Esophagus (tissue), 2 donors: ENCODE results near the gene MCUB. TPM values are rescaled to one million over a fixed set of nuclear protein-coding genes. Genes with fewer than 3 reads are reported as not detected.
"Not testable (repeated sequence)": the region's sequence is repeated elsewhere in the genome, so short reads cannot be mapped to it uniquely, and the experiment has no call there.

Experiments used
- H3K27ac ChIP-seq, 2 donors: one replicate each; pipeline ENCODE4 v1.5.1; 2013; ENCODE audit warnings: low read depth in 2 of 2, mild to moderate bottlenecking in 2 of 2, inconsistent platforms in 1 of 2, low read length in 1 of 2, moderate library complexity in 1 of 2
- H3K27me3 ChIP-seq, 2 donors: one replicate each; pipeline ENCODE4 v1.6.1; 2013; ENCODE audit warnings: low read length in 2 of 2, control low read depth in 1 of 2, mild to moderate bottlenecking in 1 of 2; ENCODE audit not compliant: insufficient read depth in 2 of 2, control insufficient read depth in 1 of 2
- H3K36me3 ChIP-seq, 2 donors: one replicate each; pipeline ENCODE4 v1.6.1; 2013; ENCODE audit warnings: low read length in 1 of 2; ENCODE audit not compliant: control insufficient read depth in 2 of 2, insufficient read depth in 2 of 2
- H3K4me1 ChIP-seq, 2 donors: one replicate each; pipeline ENCODE4 v1.6.1; 2013; ENCODE audit warnings: low read length in 1 of 2; ENCODE audit not compliant: control insufficient read depth in 2 of 2, insufficient read depth in 2 of 2
- H3K4me3 ChIP-seq, 2 donors: one replicate each; pipeline ENCODE4 v1.5.1; 2013; ENCODE audit warnings: low read length in 2 of 2, mild to moderate bottlenecking in 2 of 2, low read depth in 1 of 2, moderate library complexity in 1 of 2
- H3K9me3 ChIP-seq, 2 donors: one replicate each; pipeline ENCODE4 v1.6.1; 2013; ENCODE audit warnings: mild to moderate bottlenecking in 2 of 2, low read depth in 1 of 2, low read length in 1 of 2, moderate library complexity in 1 of 2; ENCODE audit not compliant: control insufficient read depth in 2 of 2, insufficient read depth in 1 of 2
- WGBS, 2 donors: extraction: QIAGEN DNeasy Blood & Tissue Kit; methylation state at CpG; one replicate each; pipeline ENCODE4 v1.1.7; 2013; 5-methylcytosine and 5-hydroxymethylcytosine counted together
- polyA plus RNA-seq, 2 donors: library from polyadenylated mRNA; stranded (reverse); fragments of 200-250 nt; gene quantifications; one replicate each; pipeline ENCODE4 v1.2.3, GENCODE V29; 2013
- donor health status: healthy with polysubstance abuse.
- donor health status: Bipolar disorder and iron deficiency.

Gene MCUB
- polyA plus RNA-seq, 2 donors = 4.3 to 9.4 TPM

DNA sequence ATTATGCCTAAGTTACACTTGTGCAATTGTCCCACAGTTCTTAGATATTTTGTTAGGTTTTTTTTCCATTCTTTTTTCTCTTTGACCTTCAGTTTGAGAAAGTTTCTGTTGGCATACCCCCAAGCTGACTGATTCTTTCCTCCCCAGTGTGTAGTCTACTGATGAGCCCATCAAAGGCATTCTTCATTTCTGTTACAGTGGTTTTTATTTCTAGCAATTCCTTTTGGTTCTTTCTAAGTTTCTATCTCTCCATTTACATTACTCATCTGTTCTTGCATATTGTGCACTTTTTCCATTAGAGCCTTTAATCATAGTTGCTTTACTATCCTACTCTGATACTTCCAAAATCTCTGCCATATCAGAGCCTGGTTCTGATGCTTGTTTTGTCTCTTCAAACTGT lies 111.3 kb downstream of the MCUB start:
- Histone ChIP-seq H3K4me3 (no peak overlapping the region), H3K9me3 (no peaks in the 10 kb centered on the region), H3K36me3 (no peaks in the 10 kb centered on the region), H3K27me3 (no peaks in the 10 kb centered on the region), H3K27ac (no peak overlapping the region), H3K4me1 (no peaks in the 10 kb centered on the region)

GRCh38 chr4:109672169-109672930 lies 112.3 kb downstream of the MCUB start:
- no peaks in the 10 kb centered on the region for H3K4me1 ChIP-seq
- H3K27me3 ChIP-seq = no peaks in the 10 kb centered on the region
- H3K9me3 ChIP-seq = no peaks in the 10 kb centered on the region
- no peaks in the 10 kb centered on the region for H3K36me3 ChIP-seq
- no peak overlapping the region for H3K4me3 ChIP-seq
- no peak overlapping the region for H3K27ac ChIP-seq

DNA sequence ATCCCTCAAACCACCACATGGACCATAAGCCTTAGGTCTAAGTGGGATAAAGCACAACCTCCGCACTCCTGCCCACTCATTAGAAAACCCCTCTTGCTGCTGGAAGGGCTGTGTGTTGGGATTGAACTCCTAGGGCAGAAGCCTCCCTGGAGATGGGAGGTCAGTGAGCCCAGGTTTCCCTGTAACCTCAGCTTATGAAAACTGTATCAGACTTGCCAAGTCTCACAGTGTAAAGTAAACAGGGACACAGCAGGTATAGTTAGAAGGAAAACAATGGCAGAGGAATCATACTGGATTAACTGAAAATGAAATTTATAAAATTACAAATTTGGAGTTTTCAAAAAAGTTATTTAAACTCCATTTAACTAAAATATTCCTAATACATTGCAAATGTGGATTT lies 113.3 kb downstream of the MCUB start:
- Histone ChIP-seq H3K9me3 (no peaks in the 10 kb centered on the region), H3K4me1 (no peaks in the 10 kb centered on the region), H3K4me3 (no peak overlapping the region), H3K27ac (no peak overlapping the region), H3K27me3 (no peaks in the 10 kb centered on the region), H3K36me3 (no peaks in the 10 kb centered on the region)
- WGBS, 2 donors = 95 to 98% methylated on average over 1 of the region's 1 CpG

- Histone ChIP-seq H3K4me1 (no peaks in the 10 kb centered on the region), H3K9me3 (no peaks in the 10 kb centered on the region), H3K4me3 (no peak overlapping the region), H3K36me3 (no peaks in the 10 kb centered on the region), H3K27ac (no peak overlapping the region), H3K27me3 (no peaks in the 10 kb centered on the region)
- WGBS, 2 donors = 78 to 84% methylated on average over 3 of the region's 3 CpGs
Measured at GRCh38 chr4:109675181-109675580, 115.1 kb downstream of the MCUB start.

DNA sequence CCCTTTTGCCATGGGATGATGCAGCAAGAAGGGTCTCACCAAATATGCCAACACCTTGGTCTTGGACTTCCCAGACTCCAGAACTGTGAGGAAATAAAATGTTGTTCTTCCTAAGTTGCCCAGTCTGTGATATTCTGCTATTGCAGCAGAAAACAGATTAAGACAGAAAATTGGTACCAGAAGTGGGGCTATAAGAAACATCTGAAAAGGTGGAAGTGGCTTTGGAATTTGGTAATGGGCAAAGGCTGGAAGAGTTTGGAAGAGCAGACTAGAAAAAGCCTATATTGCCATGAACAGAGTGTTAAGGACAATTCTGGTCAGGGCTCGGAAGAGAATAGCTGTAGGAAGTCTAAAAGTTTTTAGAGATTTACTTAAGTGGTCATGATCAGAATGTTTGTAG lies 115.8 kb downstream of the MCUB start:
- 97% methylated on average over 1 of the region's 1 CpG for WGBS, 2 donors
- Histone ChIP-seq H3K27me3 (no peaks in the 10 kb centered on the region), H3K9me3 (no peaks in the 10 kb centered on the region), H3K4me1 (no peaks in the 10 kb centered on the region), H3K4me3 (no peak overlapping the region), H3K36me3 (no peaks in the 10 kb centered on the region), H3K27ac (no peak overlapping the region)

GRCh38 chr4:109676886-109677285 lies 116.8 kb downstream of the MCUB start:
- Histone ChIP-seq H3K27ac (no peak overlapping the region), H3K36me3 (peaks cover 0 to 4% of the 10 kb centered on the region in 2 donors), H3K27me3 (no peaks in the 10 kb centered on the region), H3K9me3 (no peaks in the 10 kb centered on the region), H3K4me1 (no peaks in the 10 kb centered on the region), H3K4me3 (no peak overlapping the region)
- WGBS, 2 donors = 92 to 96% methylated on average over 1 of the region's 1 CpG

DNA sequence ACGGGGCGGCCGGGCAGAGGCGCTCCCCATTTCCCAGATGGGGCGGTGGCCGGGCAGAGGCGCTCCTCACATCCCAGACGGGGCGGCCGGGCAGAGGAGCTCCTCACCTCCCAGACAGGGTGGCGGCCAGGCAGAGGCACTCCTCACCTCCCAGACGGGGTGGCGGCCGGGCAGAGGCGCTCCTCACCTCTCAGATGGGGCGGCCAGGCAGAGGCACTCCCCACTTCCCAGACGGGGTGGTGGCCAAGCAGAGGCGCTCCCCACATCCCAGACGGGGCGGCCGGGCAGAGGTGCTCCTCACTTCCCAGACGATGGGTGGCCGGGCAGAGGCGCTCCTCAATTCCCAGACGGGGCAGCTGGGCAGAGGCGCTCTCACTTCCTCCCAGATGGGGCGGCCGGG lies 118.4 kb downstream of the MCUB start:
- H3K4me1 ChIP-seq, H3K36me3 ChIP-seq, H3K4me3 ChIP-seq, H3K27me3 ChIP-seq, H3K27ac ChIP-seq, H3K9me3 ChIP-seq: not testable (repeated sequence)
- 95 to 96% methylated on average over 27 to 28 of the region's 28 CpGs for WGBS, 2 donors

GRCh38 chr4:109678925-109679324 lies 118.9 kb downstream of the MCUB start:
- H3K27me3 ChIP-seq, H3K4me3 ChIP-seq, H3K9me3 ChIP-seq, H3K36me3 ChIP-seq, H3K4me1 ChIP-seq, H3K27ac ChIP-seq: not testable (repeated sequence)
- WGBS, 2 donors = 97 to 98% methylated on average over 14 of the region's 14 CpGs

DNA sequence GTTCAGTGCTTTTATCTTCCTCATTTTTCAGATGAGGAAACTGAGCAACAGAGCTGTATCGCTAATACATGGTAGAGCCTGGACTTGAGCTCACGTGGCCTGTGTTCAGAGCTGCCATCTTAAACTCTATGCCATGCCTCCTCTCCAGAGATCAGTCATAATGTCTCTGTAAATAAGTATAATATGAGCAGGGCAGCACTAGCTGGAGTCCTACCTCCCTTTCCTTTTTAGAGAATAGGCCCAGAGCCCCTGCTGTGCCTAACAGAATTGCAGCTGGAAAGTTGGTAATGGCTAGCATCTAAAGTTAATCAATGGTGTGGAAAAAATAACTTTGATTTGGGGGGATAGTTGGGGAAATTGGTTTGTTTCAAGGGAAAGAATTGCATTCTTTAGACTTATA lies 122.8 kb downstream of the MCUB start:
- WGBS, 2 donors = 95 to 98% methylated on average over 2 of the region's 2 CpGs
- no peaks in the 10 kb centered on the region for H3K9me3 ChIP-seq
- no peak overlapping the region for H3K27ac ChIP-seq
- no peaks in the 10 kb centered on the region for H3K4me1 ChIP-seq
- no peaks in the 10 kb centered on the region for H3K27me3 ChIP-seq
- H3K4me3 ChIP-seq = no peak overlapping the region
- H3K36me3 ChIP-seq = peaks cover 0 to 4% of the 10 kb centered on the region in 2 donors

DNA sequence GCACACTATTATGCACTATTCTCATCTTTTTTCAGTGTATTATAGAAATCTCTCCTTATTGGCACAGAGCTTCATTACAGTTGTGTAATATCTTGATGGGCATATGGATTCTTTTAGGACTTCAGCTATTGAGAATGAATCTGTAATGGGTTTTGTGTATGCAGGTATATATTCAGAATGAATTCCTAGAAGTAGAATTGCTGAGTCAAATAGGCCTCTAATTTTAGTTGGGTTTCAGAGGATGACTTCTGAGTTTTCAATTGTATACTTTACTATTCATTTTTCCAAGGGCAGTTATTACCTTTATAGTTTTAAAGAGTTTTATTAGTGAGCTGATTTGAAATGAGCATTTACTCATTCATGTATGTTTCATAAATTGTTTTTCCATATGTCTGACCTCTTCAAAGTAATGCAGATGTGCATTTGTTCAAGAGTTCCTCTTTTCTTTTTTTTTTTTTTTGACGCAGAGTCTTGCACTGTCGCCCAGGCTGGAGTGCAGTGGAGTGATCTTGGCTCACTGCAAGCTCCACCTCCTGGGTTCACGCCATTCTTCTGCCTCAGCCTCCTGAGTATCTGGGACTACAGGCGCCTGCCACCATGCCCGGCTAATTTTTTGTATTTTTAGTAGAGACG lies 123.7 kb downstream of the MCUB start:
- Histone ChIP-seq H3K36me3 (peaks cover 0 to 4% of the 10 kb centered on the region in 2 donors), H3K4me3 (no peak overlapping the region), H3K9me3 (no peaks in the 10 kb centered on the region), H3K27ac (no peak overlapping the region), H3K4me1 (no peaks in the 10 kb centered on the region), H3K27me3 (no peaks in the 10 kb centered on the region)
- 93 to 96% methylated on average over 6 of the region's 6 CpGs for WGBS, 2 donors
